HepG2 (cell line): Measurements from ENCODE around the gene TK1. TPM values are rescaled to one million over a fixed set of nuclear protein-coding genes. Genes with fewer than 3 reads are reported as not detected.

Experiments used
- ATAC-seq: fragments of 200-7000 bp; cut with Tn5 transposase; 3 replicates; pipeline ENCODE4 v1.9.1; 2020; ENCODE audit warnings: mild to moderate bottlenecking, moderate library complexity
- BruUV-seq: library from RNA; stranded (reverse); fragments of 400-500 nt; replicated peaks from 2 replicates; lab custom pipeline; 2021; lab: Mats Ljungman, UMichigan
- CTCF ChIA-PET: fragments of 300-600 bp; formaldehyde crosslinking; extraction: SDS; loops from one replicate; lab custom pipeline; 2021; ENCODE audit warnings: low total read pairs, inconsistent platforms, low intra/inter-chr PET ratio; lab: Yijun Ruan, JAX
- POLR2A ChIA-PET: fragments of 350-600 bp; sonication (Branson Sonifier 250); formaldehyde crosslinking; loops from one replicate; lab custom pipeline; 2020; ENCODE audit warnings: antibody characterized with exemption, inconsistent platforms; lab: Yijun Ruan, JAX
- DNase-seq: peaks from one replicate; pipeline ENCODE4 v3.0.0-alpha.2; 2015; ENCODE audit warnings: low spot score
- FAIRE-seq: peaks from 3 replicates; lab custom pipeline; 2011; peaks lifted over from hg19 to GRCh38; lab: Jason Lieb, UNC
- H2AFZ ChIP-seq: one replicate; pipeline ENCODE4 v1.6.1; 2011; ENCODE audit warnings: low read length, inconsistent platforms
- H3K27ac ChIP-seq: fragments of 300-600 bp; 3 replicates; pipeline ENCODE4 v1.8.0; 2011; ENCODE audit warnings: mixed run types, mild to moderate bottlenecking, mixed read lengths, low read length, inconsistent platforms; ENCODE audit not compliant: insufficient read depth; ENCODE audit errors: extremely low read length
- H3K27me3 ChIP-seq, 2 experiments: fragments of 200-600 bp in 1 of 2; 2 replicates in 1 of 2; 3 replicates in 1 of 2; pipeline versions ENCODE4 v1.6.0 to v1.8.0; 2011; ENCODE audit warnings: low read length in 2 of 2, mild to moderate bottlenecking in 2 of 2, moderate library complexity in 2 of 2, inconsistent platforms in 1 of 2; ENCODE audit not compliant: insufficient read depth in 2 of 2, control insufficient read depth in 1 of 2
- H3K36me3 ChIP-seq, 2 experiments: fragments of 200-600 bp in 1 of 2; replicated peaks in 1 of 2; 2 replicates in 1 of 2; 3 replicates in 1 of 2; pipeline versions ENCODE4 v1.5.1 to v1.8.0; 2011; ENCODE audit warnings: low read length in 2 of 2, inconsistent platforms in 1 of 2; ENCODE audit not compliant: insufficient read depth in 2 of 2, control insufficient read depth in 1 of 2
- H3K4me1 ChIP-seq: 2 replicates; pipeline ENCODE4 v1.5.1; 2012; ENCODE audit warnings: low read length, inconsistent platforms; ENCODE audit not compliant: insufficient read depth
- H3K4me2 ChIP-seq: 2 replicates; pipeline ENCODE4 v1.6.0; 2011; ENCODE audit warnings: low read depth, low read length, inconsistent platforms
- H3K4me3 ChIP-seq, 3 experiments: fragments of 200-600 bp in 1 of 3; sonication (generic), shearing (Covaris generic) in 1 of 3; replicated peaks in 1 of 3; 2 replicates each; pipeline ENCODE4 v1.5.1; 2011 to 2016; ENCODE audit warnings: low read length in 3 of 3, inconsistent platforms in 2 of 3, low read depth in 2 of 3, mild to moderate bottlenecking in 2 of 3, control low read depth in 1 of 3, mixed read lengths in 1 of 3; ENCODE audit not compliant: insufficient read depth in 1 of 3
- H3K79me2 ChIP-seq: one replicate; pipeline ENCODE4 v1.6.1; 2011; ENCODE audit warnings: low read length, inconsistent platforms; ENCODE audit not compliant: insufficient read depth
- H3K9ac ChIP-seq: 2 replicates; pipeline ENCODE4 v1.6.0; 2011; ENCODE audit warnings: mild to moderate bottlenecking, low read depth, low read length, inconsistent platforms; ENCODE audit not compliant: insufficient read depth
- H3K9me3 ChIP-seq: 2 replicates; pipeline ENCODE4 v1.5.1; 2012; ENCODE audit warnings: mild to moderate bottlenecking, low read length
- H4K20me1 ChIP-seq: 2 replicates; pipeline ENCODE4 v1.6.0; 2011; ENCODE audit warnings: inconsistent platforms, mild to moderate bottlenecking, low read length, moderate library complexity; ENCODE audit not compliant: insufficient read depth
- CCAR2 ChIP-seq: fragments of 200-400 bp; formaldehyde crosslinking; optimal IDR thresholded peaks from 2 replicates; pipeline ENCODE3; 2018; ENCODE audit warnings: low read depth, mild to moderate bottlenecking, low read length, moderate library complexity
- DNMT3B ChIP-seq: conservative IDR thresholded peaks from 2 replicates; pipeline ENCODE4 v1.6.1; 2016; ENCODE audit warnings: missing biosample characterization, control low read depth
- KLF16 ChIP-seq, 2 experiments: sonication (generic) in 1 of 2; formaldehyde crosslinking in 1 of 2; IDR thresholded peaks; 2 replicates each; pipeline versions ENCODE4 v1.6.1 to v1.8.0; 2016 to 2023; ENCODE audit warnings: missing genetic modification reagents in 2 of 2, missing compliant biosample characterization in 1 of 2
- NAIF1 ChIP-seq: sonication (generic); formaldehyde crosslinking; IDR thresholded peaks from 2 replicates; pipeline ENCODE4 v1.5.0; 2020; ENCODE audit warnings: mild to moderate bottlenecking, missing genetic modification reagents, borderline replicate concordance
- POLR2A ChIP-seq, 2 experiments: IDR thresholded peaks; 2 replicates each; pipeline ENCODE4 v1.6.1; 2011; ENCODE audit warnings: low read depth in 2 of 2, low read length in 2 of 2, mild to moderate bottlenecking in 1 of 2, moderate library complexity in 1 of 2; ENCODE audit not compliant: insufficient read depth in 1 of 2
- SSRP1 ChIP-seq: IDR thresholded peaks from 2 replicates; pipeline ENCODE4 v1.6.1; 2016; ENCODE audit warnings: control low read depth
- ZBTB8A ChIP-seq: sonication (generic); formaldehyde crosslinking; IDR thresholded peaks from 2 replicates; pipeline ENCODE4 v1.4.0; 2020; ENCODE audit warnings: mild to moderate bottlenecking, low read depth, missing genetic modification reagents, borderline replicate concordance
- ZMYM4 ChIP-seq: sonication (generic); formaldehyde crosslinking; IDR thresholded peaks from 2 replicates; pipeline ENCODE4 v1.8.1; 2023; ENCODE audit warnings: mild to moderate bottlenecking, missing genetic modification reagents
- WGBS: methylation state at CpG from one replicate; pipeline ENCODE4 v1.1.6; 2017; ENCODE audit warnings: low lambda C conversion rate; 5-methylcytosine and 5-hydroxymethylcytosine counted together
- in situ Hi-C: cut with HindIII; loops from 2 replicates; pipeline ENCODE4 v1.10.0; 2017; ENCODE audit warnings: low pct_unique_long_range_greater_than_20kb; ENCODE audit not compliant: extremely low pct_ligation_motif_present
- intact Hi-C: fragments of 100-400 bp; cut with micrococcal nuclease; formaldehyde crosslinking; loops from one replicate; pipeline ENCODE4 v1.10.0; 2022; ENCODE audit not compliant: unreplicated experiment
- polyA plus RNA-seq, 8 experiments: library from polyadenylated mRNA; depleted of rRNA in 3 of 8; stranded (reverse) in 7 of 8; unstranded in 1 of 8; fragments of >200 nt; fragmentation: Illumina TruSeq in 4 of 8; extraction: Trizol in 4 of 8; gene quantifications; 2 replicates each; pipeline versions ENCODE4 v1.2.1 to v1.2.3, GENCODE V29; 2011 to 2016; ENCODE audit warnings: low read depth in 4 of 8, missing spikeins in 1 of 8, mixed read lengths in 1 of 8; ENCODE audit not compliant: insufficient read depth in 1 of 8
- total RNA-seq, 5 experiments: library from RNA; depleted of rRNA; stranded (reverse); fragments of >200 nt; fragmentation: Illumina TruSeq; extraction: Trizol; gene quantifications; 2 replicates each; pipeline ENCODE4 v1.2.3, GENCODE V29; 2016; ENCODE audit warnings: low read depth in 1 of 5

TK1 gene
- total and polyA plus RNA-seq, 2 of the 13 experiments (the other 11 are each of a cell fraction or from before 2014, with no cell fraction given), result 45.0 to 96.0 TPM

GRCh38 chr17:78204387-78205123 is 17.7 kb upstream of the TK1 start (continued):
- TF ChIP-seq KLF16 (CRISPR knock-in tag; IDR thresholded peaks at IDR 0.05) (no peak), SSRP1 (CRISPR knock-in tag) (peak; percentile 64; the same call in 1 of the 2 replicates), ZMYM4 (CRISPR knock-in tag) (no peak), DNMT3B (CRISPR knock-in tag) (no peak)

- H3K4me2 ChIP-seq, result no peak overlapping the region
- POLR2A ChIA-PET, result interaction anchor here (3.1 kb wide), 1 partner anchor 15 kb away, joined by 20 read pairs; the partner anchor contains the start of genes AFMID and TK1
- FAIRE-seq, result no peak
- DNase-seq, result no peak
- H4K20me1 ChIP-seq, result peaks cover 55% of the 10 kb centered on the region
- no peak overlapping the region for H3K4me3 ChIP-seq
- H3K4me1 ChIP-seq, result no peaks in the 10 kb centered on the region
- WGBS, result 97% methylated on average over 6 of the region's 8 CpGs
- ATAC-seq, result no peak
- peaks cover 43 to 81% of the 10 kb centered on the region in 2 experiments for H3K36me3 ChIP-seq
- H3K9ac ChIP-seq, result no peak overlapping the region
- no peak overlapping the region for H3K27ac ChIP-seq
- no peak overlapping the region for H2AFZ ChIP-seq
- peaks cover 19% of the 10 kb centered on the region for H3K79me2 ChIP-seq
- intact Hi-C loops, result no loop called here
- CTCF ChIA-PET, result no interaction called here
- H3K27me3 ChIP-seq, result no peaks in the 10 kb centered on the region
- no TSS peak for BruUV-seq
- no peak for TF ChIP-seq ZBTB8A (CRISPR knock-in tag)
- TF ChIP-seq POLR2A (IDR thresholded peaks at IDR 0.05; ENCODE audit: insufficient read depth in 1 of 2, low read depth in 2 of 2, low read length in 2 of 2), result peak in 1 of 2 experiments; percentile 20; a peak in 1 of 4 replicates
- no peak for TF ChIP-seq NAIF1 (CRISPR knock-in tag)
- no peak for TF ChIP-seq CCAR2
- TF ChIP-seq KLF16 (CRISPR knock-in tag; IDR thresholded peaks at IDR 0.05), result no peak
- TF ChIP-seq, all 625 proteins: peak for 1
- H3K9me3 ChIP-seq, result no peaks in the 10 kb centered on the region
- in situ Hi-C loops, result no loop called here
These were observed 15.8 kb upstream of the TK1 start for GRCh38 chr17:78202666-78203065.
